Activated T-helper 1 cell treated with Interleukin-2 at 50 U/mL for 16 hours (primary cell): Measurements from ENCODE around the gene STX8.
"Not testable (repeated sequence)": the region's sequence is repeated elsewhere in the genome, so short reads cannot be mapped to it uniquely, and the experiment has no call there.

ENCODE experiments used
- DNase-seq: peaks from one replicate; pipeline ENCODE4 v3.0.0-alpha.2; 2020; ENCODE audit warnings: low read depth

Gene STX8

DNA sequence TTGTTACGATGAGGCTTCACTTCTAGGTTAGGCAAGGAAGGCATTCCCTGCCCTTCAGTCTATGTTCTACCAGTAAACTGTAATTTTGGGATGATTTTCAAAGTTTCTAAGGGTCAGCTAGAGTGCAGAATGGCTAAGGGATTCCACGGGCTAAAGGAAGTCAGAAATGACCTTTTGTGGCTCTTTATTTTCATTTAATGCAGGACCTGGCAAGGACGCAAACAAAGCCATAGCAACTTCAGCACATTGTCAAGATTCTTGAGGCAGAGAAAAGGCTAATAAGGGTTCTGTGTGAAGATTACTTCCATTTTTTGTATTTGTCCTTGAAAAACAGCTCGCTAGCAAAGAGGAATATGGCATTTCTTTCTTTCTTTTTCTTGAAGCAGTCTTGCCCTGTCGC is 76.6 kb downstream of the STX8 start:
- DNase-seq: no peak

- no peak for DNase-seq
Measured at GRCh38 chr17:9498490-9498889, 77.1 kb downstream of the STX8 start.

DNA sequence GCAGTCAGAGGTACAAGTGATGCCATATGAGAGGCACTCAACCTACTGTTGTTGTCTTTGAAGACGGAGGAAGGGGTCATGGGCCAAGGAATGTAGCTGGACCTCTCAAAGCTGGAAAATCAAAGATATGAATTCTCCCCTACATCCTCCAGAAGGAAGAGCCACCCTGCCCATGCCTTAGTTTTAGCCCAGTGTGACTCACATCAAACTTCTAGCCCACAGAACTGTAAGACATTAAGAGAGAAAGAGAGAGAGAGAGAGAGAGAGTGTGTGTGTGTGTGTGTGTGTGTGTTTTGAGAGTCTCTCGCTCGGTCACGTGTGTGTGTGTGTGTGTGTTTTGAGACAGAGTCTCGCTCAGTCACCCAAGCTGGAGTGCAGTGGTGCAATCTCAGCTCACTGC is 87.1 kb downstream of the STX8 start:
- DNase-seq: no peak

GRCh38 chr17:9487406-9487805 is 88.2 kb downstream of the STX8 start:
- DNase-seq: no peak

- no peak for DNase-seq
Measured at GRCh38 chr17:9484789-9485188, 90.8 kb downstream of the STX8 start.

GRCh38 chr17:9479964-9480363 is 95.7 kb downstream of the STX8 start:
- DNase-seq: no peak

- DNase-seq: no peak
Measured at GRCh38 chr17:9478889-9479288, 96.7 kb downstream of the STX8 start.

- no peak for DNase-seq
Measured at GRCh38 chr17:9475101-9475658, 100.4 kb downstream of the STX8 start.

GRCh38 chr17:9473711-9474110 is 101.9 kb downstream of the STX8 start:
- no peak for DNase-seq

GRCh38 chr17:9472541-9472940 is 103.1 kb downstream of the STX8 start:
- no peak for DNase-seq

DNA sequence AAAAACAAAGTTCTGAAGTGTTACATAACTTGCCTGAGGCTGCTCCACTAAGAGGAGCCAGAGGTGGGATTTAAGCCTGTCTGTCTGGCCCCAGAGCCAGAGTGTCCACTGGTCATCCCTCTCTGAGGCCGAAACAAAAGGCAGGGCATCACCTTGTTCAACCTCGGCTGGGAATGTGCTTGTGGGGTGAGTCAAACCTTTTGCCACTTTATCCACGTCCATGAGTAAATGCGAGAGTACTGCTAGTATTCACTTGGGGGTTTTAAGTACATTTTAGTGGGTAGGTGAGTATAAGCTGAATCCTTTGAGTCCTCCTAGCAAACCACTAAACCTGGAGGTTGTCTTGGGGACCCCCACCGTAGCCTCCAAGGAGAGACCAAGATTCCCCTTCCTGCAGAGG is 103.5 kb downstream of the STX8 start:
- no peak for DNase-seq

DNA sequence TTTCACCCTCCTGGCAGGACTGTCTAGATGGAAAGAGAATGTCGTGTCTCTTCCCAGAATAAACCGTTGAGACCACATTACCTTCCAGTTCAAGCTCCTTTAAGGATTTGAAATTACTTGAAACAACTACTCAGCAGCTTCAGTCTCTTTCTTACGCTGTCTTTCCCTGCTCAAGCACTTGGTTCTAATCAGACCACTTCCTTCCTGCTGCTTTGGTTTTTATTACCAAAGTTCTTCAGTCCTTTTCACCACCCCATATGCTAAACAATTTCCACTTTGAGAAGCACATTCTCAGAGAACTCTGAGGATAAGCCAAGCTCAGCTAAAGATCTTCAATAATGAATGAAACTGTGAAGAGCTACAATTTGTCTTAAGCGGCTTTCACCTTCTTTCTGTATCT is 105.4 kb downstream of the STX8 start:
- DNase-seq: no peak

DNA sequence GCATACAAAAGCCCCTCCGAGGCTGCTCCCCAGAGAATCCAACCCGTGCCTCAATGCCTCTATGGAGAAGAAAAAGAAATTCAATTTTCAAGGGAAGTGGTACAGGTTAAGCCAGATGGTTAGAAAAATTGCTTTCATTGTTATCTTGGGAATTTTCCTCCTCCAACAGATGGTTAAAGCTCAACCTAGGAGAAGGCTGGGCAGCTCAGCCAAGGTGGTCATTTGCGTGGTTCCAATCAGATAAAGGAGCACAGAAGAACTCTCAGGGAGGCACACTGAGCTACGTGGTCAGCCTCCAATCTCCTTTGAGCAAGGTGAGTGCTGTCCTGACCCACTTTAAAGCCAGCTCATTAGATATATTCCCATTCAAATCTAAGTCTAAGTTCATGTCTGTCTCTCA is 106.7 kb downstream of the STX8 start:
- no peak for DNase-seq

DNA sequence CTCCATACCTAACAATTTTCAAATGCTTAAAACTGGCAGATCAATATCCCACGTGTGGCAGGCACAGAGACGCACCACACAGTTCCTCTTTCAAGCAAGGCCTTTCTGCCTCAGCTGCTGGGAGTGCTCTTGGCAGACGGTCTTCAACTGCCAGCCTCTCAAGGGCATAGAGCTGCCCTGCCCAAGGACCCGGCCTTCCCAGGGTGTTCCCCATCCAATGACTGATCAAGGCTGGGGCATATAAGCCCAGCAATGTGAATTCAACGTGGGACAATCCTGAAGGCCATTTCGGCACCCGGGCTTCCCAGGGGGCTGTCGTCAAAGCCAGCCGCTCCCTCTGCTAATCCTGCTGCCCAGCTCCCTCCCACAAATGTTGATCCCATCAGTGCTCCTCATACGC is 107.1 kb downstream of the STX8 start:
- no peak for DNase-seq

DNA sequence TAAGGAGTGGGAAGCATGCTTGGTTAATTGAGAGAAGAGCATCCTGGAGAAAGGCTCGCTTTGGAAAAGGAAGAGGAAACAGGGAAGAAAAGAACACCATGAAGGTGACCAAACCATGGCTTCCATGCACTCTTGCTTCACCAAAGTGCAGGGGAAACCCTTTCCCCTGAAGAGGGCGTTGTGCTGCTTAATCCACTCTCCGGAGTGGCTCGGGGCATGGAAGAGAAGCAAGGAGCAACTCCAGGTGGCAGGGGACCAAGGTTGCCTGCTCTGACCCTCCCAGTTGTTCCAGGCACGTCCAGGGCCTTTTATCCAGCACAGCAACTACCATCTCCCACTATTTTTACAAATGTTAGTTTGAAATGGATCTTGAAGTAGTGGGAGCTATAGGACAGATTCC is 108.1 kb downstream of the STX8 start:
- DNase-seq: no peak

DNA sequence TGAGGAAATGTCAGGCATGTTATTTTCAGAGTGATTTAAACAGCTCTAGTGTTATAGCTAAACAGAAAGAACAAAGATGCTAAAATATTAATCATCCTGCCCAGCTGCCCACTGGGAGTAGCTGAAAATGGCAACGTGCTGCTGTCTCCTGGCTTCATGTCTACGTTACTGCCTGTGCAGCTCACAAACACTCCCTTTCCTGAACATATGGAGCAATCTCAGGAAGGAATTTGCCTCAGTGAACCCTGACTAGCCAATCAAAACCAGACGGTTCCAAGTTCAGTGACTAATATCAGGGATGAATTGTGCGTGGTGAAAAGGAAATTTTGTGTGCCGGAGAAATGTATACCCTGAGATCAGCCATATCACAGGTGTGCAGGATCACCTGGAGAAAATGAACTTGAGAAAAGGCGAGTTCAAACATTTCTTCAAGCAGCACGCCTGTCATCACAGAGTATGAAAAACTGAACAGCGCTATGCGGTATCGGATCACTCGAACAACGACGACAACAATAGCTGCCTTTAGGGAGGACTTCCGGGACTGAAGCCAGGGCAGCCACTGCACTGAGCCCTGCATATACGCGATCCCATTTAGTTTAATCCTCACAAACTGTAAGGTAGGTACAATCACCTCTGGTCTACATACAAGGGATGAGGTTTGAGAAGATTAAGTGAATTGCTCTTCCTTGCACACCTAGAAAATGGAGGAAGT is 110.3 kb downstream of the STX8 start:
- no peak for DNase-seq

- DNase-seq: no peak
Measured at GRCh38 chr17:9457005-9457404, 118.6 kb downstream of the STX8 start.

DNA sequence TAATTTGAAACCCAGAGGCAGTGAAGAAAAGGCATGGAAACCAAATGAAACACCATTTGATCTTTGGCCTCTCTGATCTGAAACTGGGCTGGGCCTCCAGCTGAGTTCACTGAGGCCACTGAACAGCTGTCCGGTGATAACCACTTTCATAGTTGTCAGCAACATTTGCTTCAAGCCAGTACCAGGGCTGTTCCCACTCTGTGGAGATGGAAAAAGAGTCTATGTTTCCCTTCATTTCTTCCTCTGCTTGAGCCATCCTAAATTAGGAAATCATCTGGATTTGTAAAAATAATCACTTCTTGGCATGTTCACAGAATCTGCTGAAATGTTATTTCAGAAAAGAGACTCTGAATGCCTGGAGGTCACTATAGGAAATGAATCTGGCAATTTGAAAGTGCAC is 119.3 kb downstream of the STX8 start:
- no peak for DNase-seq

- no peak for DNase-seq
Measured at GRCh38 chr17:9451934-9452333, 123.7 kb downstream of the STX8 start.

- DNase-seq: not testable (repeated sequence)
Measured at GRCh38 chr17:9447298-9447697, 128.3 kb downstream of the STX8 start.

DNA sequence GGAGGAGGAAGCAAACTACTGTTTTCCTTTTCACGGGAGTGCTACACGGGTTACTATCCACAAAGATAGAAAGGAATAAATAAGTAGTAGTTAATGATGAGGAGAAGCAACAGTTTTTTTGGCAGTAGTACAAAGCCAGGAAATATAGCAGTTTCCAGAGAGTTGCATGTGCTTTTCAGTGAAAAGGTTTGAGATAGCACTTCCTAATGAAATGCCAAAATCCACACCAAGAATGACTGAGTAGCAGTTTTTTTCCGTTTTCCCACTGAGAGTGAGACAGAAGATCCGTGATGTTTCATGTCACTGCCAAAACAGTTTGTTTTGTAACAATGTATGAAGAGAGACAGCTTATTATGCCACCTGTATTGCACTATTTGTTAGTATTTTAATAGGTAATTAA is 129.1 kb downstream of the STX8 start:
- DNase-seq: no peak

DNA sequence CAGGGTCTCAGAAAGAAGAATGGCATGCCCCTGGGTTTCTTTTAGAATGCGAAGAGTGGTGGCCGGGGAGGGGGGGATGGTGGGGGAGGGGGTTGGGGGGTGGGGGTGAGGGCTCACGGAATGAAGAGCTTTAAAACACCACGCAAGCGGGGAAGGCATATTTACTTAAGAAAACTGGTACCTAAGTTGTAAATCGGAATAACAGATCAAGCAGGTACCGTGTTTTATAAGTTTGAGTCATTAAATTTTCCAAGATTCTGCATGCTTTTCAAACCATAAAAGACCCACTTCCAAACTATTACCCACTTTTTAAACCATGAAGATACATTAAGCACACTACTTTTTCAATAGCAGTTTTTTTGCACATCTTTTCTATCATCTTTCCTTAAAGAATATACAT is 130.2 kb downstream of the STX8 start:
- DNase-seq: no peak

GRCh38 chr17:9444687-9445086 is 130.9 kb downstream of the STX8 start:
- DNase-seq: no peak

- no peak for DNase-seq
Measured at GRCh38 chr17:9443811-9444210, 131.8 kb downstream of the STX8 start.
